ENCODE results near the gene DIPK1B. TPM values are rescaled to one million over a fixed set of nuclear protein-coding genes. Genes with fewer than 3 reads are reported as not detected.
A peak's percentile ranks its signal among the peaks of the same experiment; 100 is the strongest.

The DIPK1B gene
- polyA plus RNA-seq, 1 donor from 2014 or later: 65.1 TPM

GRCh38 chr9:136671646-136672430 is 40.5 kb upstream of the DIPK1B start:
- no peak overlapping the region for H2AFZ ChIP-seq (ENCODE audit: low read depth, low read length)
- H4K20me1 ChIP-seq (ENCODE audit: insufficient read depth): no peaks in the 10 kb centered on the region
- no peaks in the 10 kb centered on the region for H3K79me2 ChIP-seq (replicated peaks; ENCODE audit: insufficient read depth, low read length)
- H3K9ac ChIP-seq (ENCODE audit: low read length): no peak overlapping the region
- TF ChIP-seq MXI1 (conservative IDR thresholded peaks at IDR 0.05; ENCODE audit: poor library complexity, severe bottlenecking) (no peak), CTCF (IDR thresholded peaks at IDR 0.05; ENCODE audit: poor library complexity, severe bottlenecking) (peak; percentile 63)
- no peaks in the 10 kb centered on the region for H3K9me2 ChIP-seq (ENCODE audit: insufficient read depth, low read length)
- H3K27ac ChIP-seq (ENCODE audit: low read length): no peak overlapping the region
- H3F3A ChIP-seq (ENCODE audit: insufficient read depth, low read length, poor library complexity, severe bottlenecking): no peaks in the 10 kb centered on the region
- H3K4me2 ChIP-seq (ENCODE audit: low read length): no peak overlapping the region
- no peaks in the 10 kb centered on the region for H3K36me3 ChIP-seq (ENCODE audit: insufficient read depth, low read length)
- no peaks in the 10 kb centered on the region for H3K27me3 ChIP-seq (ENCODE audit: insufficient read depth, low read depth, low read length)
- no peaks in the 10 kb centered on the region for H3K9me3 ChIP-seq (ENCODE audit: low read length)
- no peak overlapping the region for H3K4me3 ChIP-seq (ENCODE audit: low read length)

- Histone ChIP-seq H2AFZ (ENCODE audit: low read depth, low read length) (no peak overlapping the region), H3F3A (ENCODE audit: insufficient read depth, low read length, poor library complexity, severe bottlenecking) (no peaks in the 10 kb centered on the region), H3K36me3 (ENCODE audit: insufficient read depth, low read length) (no peaks in the 10 kb centered on the region), H3K4me3 (ENCODE audit: low read length) (no peak overlapping the region), H3K79me2 (replicated peaks; ENCODE audit: insufficient read depth, low read length) (no peaks in the 10 kb centered on the region), H3K4me2 (ENCODE audit: low read length) (no peak overlapping the region), H3K9ac (ENCODE audit: low read length) (no peak overlapping the region), H3K9me2 (ENCODE audit: insufficient read depth, low read length) (no peaks in the 10 kb centered on the region), H4K20me1 (ENCODE audit: insufficient read depth) (no peaks in the 10 kb centered on the region), H3K27me3 (ENCODE audit: insufficient read depth, low read depth, low read length) (no peaks in the 10 kb centered on the region), H3K27ac (ENCODE audit: low read length) (no peak overlapping the region), H3K9me3 (ENCODE audit: low read length) (no peaks in the 10 kb centered on the region)
- no peak for TF ChIP-seq EZH2 (IDR thresholded peaks at IDR 0.05; ENCODE audit: borderline replicate concordance, insufficient read depth, low read length, poor library complexity, severe bottlenecking)
- no peak for TF ChIP-seq EP300 (conservative IDR thresholded peaks at IDR 0.05; ENCODE audit: poor library complexity, severe bottlenecking)
- TF ChIP-seq POLR2AphosphoS5 (IDR thresholded peaks at IDR 0.05): no peak
- TF ChIP-seq MXI1 (conservative IDR thresholded peaks at IDR 0.05; ENCODE audit: poor library complexity, severe bottlenecking): no peak
- no peak for TF ChIP-seq REST (IDR thresholded peaks at IDR 0.05; ENCODE audit: borderline replicate concordance)
- no peak for TF ChIP-seq SMC3 (conservative IDR thresholded peaks at IDR 0.05; ENCODE audit: poor library complexity)
- TF ChIP-seq CTCF (IDR thresholded peaks at IDR 0.05; ENCODE audit: poor library complexity, severe bottlenecking): no peak
- TF ChIP-seq TAF1 (IDR thresholded peaks at IDR 0.05; ENCODE audit: low read depth): no peak
- TF ChIP-seq RAD21 (conservative IDR thresholded peaks at IDR 0.05): no peak
Measured at GRCh38 chr9:136672431-136673087, 39.8 kb upstream of the DIPK1B start.

Data from neural cell (in vitro differentiated cells).